Measurements from ENCODE around the gene KCTD19.

The KCTD19 gene

GRCh38 chr16:67346341-67346740, 19.8 kb upstream of the KCTD19 start:
- peaks cover 12% of the 10 kb centered on the region for H3K4me1 ChIP-seq (ENCODE audit: control insufficient read depth, insufficient read depth, low read length)
- no peaks in the 10 kb centered on the region for H3K27me3 ChIP-seq (ENCODE audit: control insufficient read depth, insufficient read depth, low read length)
- H3K9me3 ChIP-seq (ENCODE audit: control insufficient read depth, low read length) = no peaks in the 10 kb centered on the region
- H3K36me3 ChIP-seq (ENCODE audit: control insufficient read depth, insufficient read depth, low read length) = no peaks in the 10 kb centered on the region
- H3K9ac ChIP-seq (ENCODE audit: low read length) = no peak overlapping the region
- H3K4me3 ChIP-seq (ENCODE audit: low read length) = no peak overlapping the region

- Histone ChIP-seq H3K4me1 (ENCODE audit: control insufficient read depth, insufficient read depth, low read length) (peaks cover 12% of the 10 kb centered on the region), H3K36me3 (ENCODE audit: control insufficient read depth, insufficient read depth, low read length) (no peaks in the 10 kb centered on the region), H3K4me3 (ENCODE audit: low read length) (no peak overlapping the region), H3K27me3 (ENCODE audit: control insufficient read depth, insufficient read depth, low read length) (no peaks in the 10 kb centered on the region), H3K9me3 (ENCODE audit: control insufficient read depth, low read length) (no peaks in the 10 kb centered on the region), H3K9ac (ENCODE audit: low read length) (no peak overlapping the region)
These were observed 18.9 kb upstream of the KCTD19 start for GRCh38 chr16:67345401-67345800.

- Histone ChIP-seq H3K36me3 (ENCODE audit: control insufficient read depth, insufficient read depth, low read length) (no peaks in the 10 kb centered on the region), H3K9me3 (ENCODE audit: control insufficient read depth, low read length) (no peaks in the 10 kb centered on the region), H3K9ac (ENCODE audit: low read length) (no peak overlapping the region), H3K4me3 (ENCODE audit: low read length) (no peak overlapping the region), H3K27me3 (ENCODE audit: control insufficient read depth, insufficient read depth, low read length) (no peaks in the 10 kb centered on the region), H3K4me1 (ENCODE audit: control insufficient read depth, insufficient read depth, low read length) (peaks cover 12% of the 10 kb centered on the region)
These were observed 16.1 kb upstream of the KCTD19 start for GRCh38 chr16:67342616-67343015.

GRCh38 chr16:67341250-67341649, 14.7 kb upstream of the KCTD19 start:
- no peak overlapping the region for H3K9ac ChIP-seq (ENCODE audit: low read length)
- no peak overlapping the region for H3K4me3 ChIP-seq (ENCODE audit: low read length)
- H3K27me3 ChIP-seq (ENCODE audit: control insufficient read depth, insufficient read depth, low read length) = no peaks in the 10 kb centered on the region
- peaks cover 7% of the 10 kb centered on the region for H3K4me1 ChIP-seq (ENCODE audit: control insufficient read depth, insufficient read depth, low read length)
- no peaks in the 10 kb centered on the region for H3K9me3 ChIP-seq (ENCODE audit: control insufficient read depth, low read length)
- H3K36me3 ChIP-seq (ENCODE audit: control insufficient read depth, insufficient read depth, low read length) = no peaks in the 10 kb centered on the region

GRCh38 chr16:67339453-67339852, 12.9 kb upstream of the KCTD19 start:
- no peaks in the 10 kb centered on the region for H3K4me1 ChIP-seq (ENCODE audit: control insufficient read depth, insufficient read depth, low read length)
- H3K9me3 ChIP-seq (ENCODE audit: control insufficient read depth, low read length) = no peaks in the 10 kb centered on the region
- no peaks in the 10 kb centered on the region for H3K27me3 ChIP-seq (ENCODE audit: control insufficient read depth, insufficient read depth, low read length)
- H3K4me3 ChIP-seq (ENCODE audit: low read length) = no peak overlapping the region
- no peaks in the 10 kb centered on the region for H3K36me3 ChIP-seq (ENCODE audit: control insufficient read depth, insufficient read depth, low read length)
- H3K9ac ChIP-seq (ENCODE audit: low read length) = no peak overlapping the region

- Histone ChIP-seq H3K27me3 (ENCODE audit: control insufficient read depth, insufficient read depth, low read length) (no peaks in the 10 kb centered on the region), H3K36me3 (ENCODE audit: control insufficient read depth, insufficient read depth, low read length) (no peaks in the 10 kb centered on the region), H3K4me1 (ENCODE audit: control insufficient read depth, insufficient read depth, low read length) (no peaks in the 10 kb centered on the region), H3K9ac (ENCODE audit: low read length) (no peak overlapping the region), H3K4me3 (ENCODE audit: low read length) (no peak overlapping the region), H3K9me3 (ENCODE audit: control insufficient read depth, low read length) (no peaks in the 10 kb centered on the region)
These were observed 10.1 kb upstream of the KCTD19 start for GRCh38 chr16:67336648-67337047.

- H3K4me3 ChIP-seq (ENCODE audit: low read length) = no peak overlapping the region
- H3K27me3 ChIP-seq (ENCODE audit: control insufficient read depth, insufficient read depth, low read length) = no peaks in the 10 kb centered on the region
- H3K9me3 ChIP-seq (ENCODE audit: control insufficient read depth, low read length) = no peaks in the 10 kb centered on the region
- H3K36me3 ChIP-seq (ENCODE audit: control insufficient read depth, insufficient read depth, low read length) = no peaks in the 10 kb centered on the region
- H3K9ac ChIP-seq (ENCODE audit: low read length) = no peak overlapping the region
- H3K4me1 ChIP-seq (ENCODE audit: control insufficient read depth, insufficient read depth, low read length) = no peaks in the 10 kb centered on the region
These were observed 9.6 kb upstream of the KCTD19 start for GRCh38 chr16:67336116-67336515.

GRCh38 chr16:67333315-67333714, 6.8 kb upstream of the KCTD19 start:
- Histone ChIP-seq H3K4me1 (ENCODE audit: control insufficient read depth, insufficient read depth, low read length) (no peaks in the 10 kb centered on the region), H3K36me3 (ENCODE audit: control insufficient read depth, insufficient read depth, low read length) (no peaks in the 10 kb centered on the region), H3K9ac (ENCODE audit: low read length) (no peak overlapping the region), H3K9me3 (ENCODE audit: control insufficient read depth, low read length) (no peaks in the 10 kb centered on the region), H3K27me3 (ENCODE audit: control insufficient read depth, insufficient read depth, low read length) (no peaks in the 10 kb centered on the region), H3K4me3 (ENCODE audit: low read length) (no peak overlapping the region)

- Histone ChIP-seq H3K9ac (ENCODE audit: low read length) (no peak overlapping the region), H3K36me3 (ENCODE audit: control insufficient read depth, insufficient read depth, low read length) (no peaks in the 10 kb centered on the region), H3K4me1 (ENCODE audit: control insufficient read depth, insufficient read depth, low read length) (peaks cover 5% of the 10 kb centered on the region), H3K4me3 (ENCODE audit: low read length) (no peak overlapping the region), H3K27me3 (ENCODE audit: control insufficient read depth, insufficient read depth, low read length) (no peaks in the 10 kb centered on the region), H3K9me3 (ENCODE audit: control insufficient read depth, low read length) (no peaks in the 10 kb centered on the region)
These were observed 3.4 kb upstream of the KCTD19 start for GRCh38 chr16:67329901-67330300.

- Histone ChIP-seq H3K9ac (ENCODE audit: low read length) (no peak overlapping the region), H3K9me3 (ENCODE audit: control insufficient read depth, low read length) (no peaks in the 10 kb centered on the region), H3K27me3 (ENCODE audit: control insufficient read depth, insufficient read depth, low read length) (no peaks in the 10 kb centered on the region), H3K4me3 (ENCODE audit: low read length) (no peak overlapping the region), H3K4me1 (ENCODE audit: control insufficient read depth, insufficient read depth, low read length) (peaks cover 5% of the 10 kb centered on the region), H3K36me3 (ENCODE audit: control insufficient read depth, insufficient read depth, low read length) (no peaks in the 10 kb centered on the region)
These were observed 1.2 kb upstream of the KCTD19 start for GRCh38 chr16:67327743-67328142.

GRCh38 chr16:67326115-67326471, 448 bp downstream of the KCTD19 start:
- H3K27me3 ChIP-seq (ENCODE audit: control insufficient read depth, insufficient read depth, low read length) = no peaks in the 10 kb centered on the region
- no peaks in the 10 kb centered on the region for H3K36me3 ChIP-seq (ENCODE audit: control insufficient read depth, insufficient read depth, low read length)
- peak overlapping the region; percentile 63 for H3K9ac ChIP-seq (ENCODE audit: low read length)
- H3K9me3 ChIP-seq (ENCODE audit: control insufficient read depth, low read length) = no peaks in the 10 kb centered on the region
- H3K4me1 ChIP-seq (ENCODE audit: control insufficient read depth, insufficient read depth, low read length) = peaks cover 5% of the 10 kb centered on the region
- peak overlapping the region; percentile 43 for H3K4me3 ChIP-seq (ENCODE audit: low read length)

- H3K9me3 ChIP-seq (ENCODE audit: control insufficient read depth, low read length) = no peaks in the 10 kb centered on the region
- no peaks in the 10 kb centered on the region for H3K4me1 ChIP-seq (ENCODE audit: control insufficient read depth, insufficient read depth, low read length)
- H3K36me3 ChIP-seq (ENCODE audit: control insufficient read depth, insufficient read depth, low read length) = no peaks in the 10 kb centered on the region
- no peak overlapping the region for H3K4me3 ChIP-seq (ENCODE audit: low read length)
- H3K27me3 ChIP-seq (ENCODE audit: control insufficient read depth, insufficient read depth, low read length) = no peaks in the 10 kb centered on the region
- no peak overlapping the region for H3K9ac ChIP-seq (ENCODE audit: low read length)
These were observed 8.7 kb downstream of the KCTD19 start for GRCh38 chr16:67317853-67318252.

GRCh38 chr16:67312719-67313118, 13.8 kb downstream of the KCTD19 start:
- Histone ChIP-seq H3K4me3 (ENCODE audit: low read length) (no peak overlapping the region), H3K9ac (ENCODE audit: low read length) (no peak overlapping the region), H3K9me3 (ENCODE audit: control insufficient read depth, low read length) (no peaks in the 10 kb centered on the region), H3K36me3 (ENCODE audit: control insufficient read depth, insufficient read depth, low read length) (no peaks in the 10 kb centered on the region), H3K27me3 (ENCODE audit: control insufficient read depth, insufficient read depth, low read length) (no peaks in the 10 kb centered on the region), H3K4me1 (ENCODE audit: control insufficient read depth, insufficient read depth, low read length) (no peaks in the 10 kb centered on the region)

Measured in mucosa of stomach (tissue), 1 donor.